ENCODE data around the gene PAQR4.

Gene PAQR4

DNA sequence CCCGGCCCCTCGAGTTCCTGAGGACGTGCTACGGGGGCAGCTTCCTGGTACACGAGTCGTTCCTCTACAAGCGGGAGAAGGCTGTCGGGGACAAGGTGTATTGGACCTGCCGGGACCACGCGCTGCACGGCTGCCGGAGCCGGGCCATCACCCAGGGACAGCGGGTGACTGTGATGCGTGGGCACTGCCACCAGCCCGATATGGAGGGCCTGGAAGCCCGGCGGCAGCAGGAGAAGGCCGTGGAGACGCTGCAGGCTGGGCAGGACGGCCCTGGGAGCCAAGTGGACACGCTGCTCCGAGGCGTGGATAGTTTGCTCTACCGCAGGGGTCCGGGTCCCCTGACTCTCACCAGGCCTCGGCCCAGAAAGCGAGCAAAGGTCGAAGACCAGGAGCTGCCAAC is 36.0 kb upstream of the PAQR4 start:
- no peaks in the 10 kb centered on the region for H4K20me1 ChIP-seq (ENCODE audit: insufficient read depth, low read length)
- H2AFZ ChIP-seq (ENCODE audit: low read depth, low read length), result no peak overlapping the region
- TF ChIP-seq, protein P1, sequence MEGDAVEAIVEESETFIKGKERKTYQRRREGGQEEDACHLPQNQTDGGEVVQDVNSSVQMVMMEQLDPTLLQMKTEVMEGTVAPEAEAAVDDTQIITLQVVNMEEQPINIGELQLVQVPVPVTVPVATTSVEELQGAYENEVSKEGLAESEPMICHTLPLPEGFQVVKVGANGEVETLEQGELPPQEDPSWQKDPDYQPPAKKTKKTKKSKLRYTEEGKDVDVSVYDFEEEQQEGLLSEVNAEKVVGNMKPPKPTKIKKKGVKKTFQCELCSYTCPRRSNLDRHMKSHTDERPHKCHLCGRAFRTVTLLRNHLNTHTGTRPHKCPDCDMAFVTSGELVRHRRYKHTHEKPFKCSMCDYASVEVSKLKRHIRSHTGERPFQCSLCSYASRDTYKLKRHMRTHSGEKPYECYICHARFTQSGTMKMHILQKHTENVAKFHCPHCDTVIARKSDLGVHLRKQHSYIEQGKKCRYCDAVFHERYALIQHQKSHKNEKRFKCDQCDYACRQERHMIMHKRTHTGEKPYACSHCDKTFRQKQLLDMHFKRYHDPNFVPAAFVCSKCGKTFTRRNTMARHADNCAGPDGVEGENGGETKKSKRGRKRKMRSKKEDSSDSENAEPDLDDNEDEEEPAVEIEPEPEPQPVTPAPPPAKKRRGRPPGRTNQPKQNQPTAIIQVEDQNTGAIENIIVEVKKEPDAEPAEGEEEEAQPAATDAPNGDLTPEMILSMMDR (IDR thresholded peaks at IDR 0.05; ENCODE audit: low read depth, low read length), result no peak
- TF ChIP-seq EZH2phosphoT487 (IDR thresholded peaks at IDR 0.05; ENCODE audit: low read depth), result no peak
- H3K79me2 ChIP-seq (ENCODE audit: low read length), result no peaks in the 10 kb centered on the region
- no peak overlapping the region for H3K9ac ChIP-seq (ENCODE audit: low read length)
- no peak overlapping the region for H3K27ac ChIP-seq (ENCODE audit: low read length)
- H3K9me3 ChIP-seq (ENCODE audit: insufficient read depth, low read length), result no peaks in the 10 kb centered on the region
- no peaks in the 10 kb centered on the region for H3K36me3 ChIP-seq (replicated peaks; ENCODE audit: low read depth, low read length)
- no peak overlapping the region for H3K4me3 ChIP-seq (ENCODE audit: low read length)
- no peaks in the 10 kb centered on the region for H3K4me1 ChIP-seq (ENCODE audit: low read length)
- H3K27me3 ChIP-seq (ENCODE audit: low read depth, low read length), result no peaks in the 10 kb centered on the region
- H3K4me2 ChIP-seq (ENCODE audit: low read length), result no peak overlapping the region

- no peaks in the 10 kb centered on the region for H3K79me2 ChIP-seq (ENCODE audit: low read length)
- no peaks in the 10 kb centered on the region for H4K20me1 ChIP-seq (ENCODE audit: insufficient read depth, low read length)
- H3K9ac ChIP-seq (ENCODE audit: low read length), result no peak overlapping the region
- no peak for TF ChIP-seq EZH2phosphoT487 (IDR thresholded peaks at IDR 0.05; ENCODE audit: low read depth)
- TF ChIP-seq, protein P1 (IDR thresholded peaks at IDR 0.05; ENCODE audit: low read depth, low read length), result no peak
- no peak overlapping the region for H3K4me3 ChIP-seq (ENCODE audit: low read length)
- H2AFZ ChIP-seq (ENCODE audit: low read depth, low read length), result no peak overlapping the region
- H3K4me2 ChIP-seq (ENCODE audit: low read length), result no peak overlapping the region
- no peaks in the 10 kb centered on the region for H3K4me1 ChIP-seq (ENCODE audit: low read length)
- H3K27ac ChIP-seq (ENCODE audit: low read length), result no peak overlapping the region
- no peaks in the 10 kb centered on the region for H3K36me3 ChIP-seq (replicated peaks; ENCODE audit: low read depth, low read length)
- no peaks in the 10 kb centered on the region for H3K9me3 ChIP-seq (ENCODE audit: insufficient read depth, low read length)
- no peaks in the 10 kb centered on the region for H3K27me3 ChIP-seq (ENCODE audit: low read depth, low read length)
These were observed 35.4 kb upstream of the PAQR4 start for GRCh38 chr16:2933701-2934100.

- H3K79me2 ChIP-seq (ENCODE audit: low read length), result no peaks in the 10 kb centered on the region
- no peaks in the 10 kb centered on the region for H3K9me3 ChIP-seq (ENCODE audit: insufficient read depth, low read length)
- no peaks in the 10 kb centered on the region for H3K36me3 ChIP-seq (replicated peaks; ENCODE audit: low read depth, low read length)
- no peaks in the 10 kb centered on the region for H4K20me1 ChIP-seq (ENCODE audit: insufficient read depth, low read length)
- H3K27me3 ChIP-seq (ENCODE audit: low read depth, low read length), result no peaks in the 10 kb centered on the region
- H3K4me3 ChIP-seq (ENCODE audit: low read length), result no peak overlapping the region
- H2AFZ ChIP-seq (ENCODE audit: low read depth, low read length), result no peak overlapping the region
- no peak overlapping the region for H3K4me2 ChIP-seq (ENCODE audit: low read length)
- no peaks in the 10 kb centered on the region for H3K4me1 ChIP-seq (ENCODE audit: low read length)
- TF ChIP-seq EZH2phosphoT487 (IDR thresholded peaks at IDR 0.05; ENCODE audit: low read depth), result no peak
- TF ChIP-seq, protein P1 (IDR thresholded peaks at IDR 0.05; ENCODE audit: low read depth, low read length), result no peak
- H3K9ac ChIP-seq (ENCODE audit: low read length), result no peak overlapping the region
- H3K27ac ChIP-seq (ENCODE audit: low read length), result no peak overlapping the region
These were observed 34.7 kb upstream of the PAQR4 start for GRCh38 chr16:2934450-2934849.

DNA sequence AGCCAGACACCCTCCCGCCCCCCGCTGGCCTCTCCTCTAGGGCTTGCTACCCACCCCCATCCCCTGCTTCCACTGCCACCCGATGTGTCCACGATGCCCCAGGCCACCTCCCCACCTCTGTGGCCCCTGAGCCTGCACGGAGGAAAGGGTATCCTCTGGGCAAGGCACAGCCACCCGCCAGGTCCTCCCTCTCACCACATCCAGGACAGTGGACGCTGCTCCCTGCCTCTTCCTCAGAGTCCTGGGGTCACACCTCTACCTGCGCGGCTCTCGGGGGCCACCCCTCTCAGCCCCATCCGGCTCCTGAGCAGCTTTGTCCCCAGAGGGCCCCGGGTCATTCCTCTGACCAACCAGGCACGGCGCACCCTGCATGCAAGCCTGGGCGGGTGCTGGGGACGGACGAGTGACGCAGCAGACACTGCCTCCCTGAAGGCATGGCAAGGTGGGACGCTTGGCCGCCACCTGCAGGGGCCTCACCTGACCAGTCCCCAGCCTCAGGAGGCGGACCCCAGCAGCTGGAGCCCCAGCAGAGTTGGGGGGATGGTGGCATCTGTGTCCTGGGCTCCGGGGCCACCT is 32.6 kb upstream of the PAQR4 start:
- H3K4me1 ChIP-seq (ENCODE audit: low read length), result peaks cover 3% of the 10 kb centered on the region; the same call in 1 of the 2 replicates
- TF ChIP-seq EZH2phosphoT487 (IDR thresholded peaks at IDR 0.05; ENCODE audit: low read depth), result no peak
- TF ChIP-seq, protein P1 (IDR thresholded peaks at IDR 0.05; ENCODE audit: low read depth, low read length), result no peak
- no peak overlapping the region for H3K27ac ChIP-seq (ENCODE audit: low read length)
- no peak overlapping the region for H2AFZ ChIP-seq (ENCODE audit: low read depth, low read length)
- H3K9ac ChIP-seq (ENCODE audit: low read length), result no peak overlapping the region
- H4K20me1 ChIP-seq (ENCODE audit: insufficient read depth, low read length), result no peaks in the 10 kb centered on the region
- no peaks in the 10 kb centered on the region for H3K79me2 ChIP-seq (ENCODE audit: low read length)
- H3K4me2 ChIP-seq (ENCODE audit: low read length), result no peak overlapping the region
- H3K36me3 ChIP-seq (replicated peaks; ENCODE audit: low read depth, low read length), result peaks cover 12% of the 10 kb centered on the region
- H3K9me3 ChIP-seq (ENCODE audit: insufficient read depth, low read length), result no peaks in the 10 kb centered on the region
- H3K4me3 ChIP-seq (ENCODE audit: low read length), result no peak overlapping the region
- H3K27me3 ChIP-seq (ENCODE audit: low read depth, low read length), result no peaks in the 10 kb centered on the region

All from OCI-LY3 (cell line).